GM12878 (cell line): ENCODE results near the gene TSHZ3. TPM values are rescaled to one million over a fixed set of nuclear protein-coding genes. Genes with fewer than 3 reads are reported as not detected.

Source experiments
- ATAC-seq: fragments of 200-7000 bp; cut with Tn5 transposase; 3 replicates; pipeline ENCODE4 v1.9.1; 2020; ENCODE audit warnings: mild to moderate bottlenecking, moderate library complexity
- BruUV-seq: library from RNA; stranded (reverse); fragments of 400-500 nt; replicated peaks from 2 replicates; lab custom pipeline; 2021; lab: Mats Ljungman, UMichigan
- CTCF ChIA-PET: fragments of 300-600 bp; sonication (Branson Sonifier 250); formaldehyde crosslinking; extraction: SDS; loops from one replicate; lab custom pipeline; 2021; ENCODE audit warnings: inconsistent platforms; lab: Yijun Ruan, JAX
- POLR2A ChIA-PET: fragments of 350-600 bp; formaldehyde crosslinking; extraction: SDS; loops from one replicate; lab custom pipeline; 2021; ENCODE audit warnings: inconsistent platforms; lab: Charles Lee
- RAD21 ChIA-PET: fragments of 300-600 bp; sonication (Branson Sonifier 250); formaldehyde crosslinking; loops from one replicate; lab custom pipeline; 2023; ENCODE audit warnings: antibody characterized with exemption; ENCODE audit not compliant: unreplicated experiment; lab: Charles Lee
- SMC1A ChIA-PET: fragments of 300-600 bp; sonication (Branson Sonifier 250); formaldehyde crosslinking; loops from one replicate; lab custom pipeline; 2023; ENCODE audit not compliant: unreplicated experiment, uncharacterized antibody; lab: Charles Lee
- DNase-seq: peaks from one replicate; pipeline ENCODE4 v3.0.0-alpha.2; 2011; ENCODE audit warnings: low read depth, low spot score
- FAIRE-seq: peaks from 3 replicates; lab custom pipeline; 2011; peaks lifted over from hg19 to GRCh38; lab: Jason Lieb, UNC
- H2AFZ ChIP-seq: 2 replicates; pipeline ENCODE4 v1.6.0; 2011; ENCODE audit warnings: low read depth, low read length, control low read depth; ENCODE audit not compliant: control insufficient read depth
- H3K27ac ChIP-seq: 2 replicates; pipeline ENCODE4 v1.5.1; 2011; ENCODE audit warnings: control low read depth; ENCODE audit not compliant: control insufficient read depth, insufficient read depth
- H3K27me3 ChIP-seq, 2 experiments: replicated peaks in 1 of 2; 2 replicates each; pipeline versions ENCODE4 v1.6.0 to v1.6.1; 2011; ENCODE audit warnings: low read length in 1 of 2; ENCODE audit not compliant: control insufficient read depth in 2 of 2, insufficient read depth in 2 of 2
- H3K36me3 ChIP-seq, 2 experiments: 2 replicates each; pipeline ENCODE4 v1.5.1; 2011; ENCODE audit warnings: low read length in 1 of 2; ENCODE audit not compliant: control insufficient read depth in 2 of 2, insufficient read depth in 2 of 2
- H3K4me1 ChIP-seq: 2 replicates; pipeline ENCODE4 v1.6.1; 2011; ENCODE audit warnings: mild to moderate bottlenecking, low read length, moderate library complexity, mixed read lengths; ENCODE audit not compliant: control insufficient read depth, insufficient read depth
- H3K4me2 ChIP-seq: 2 replicates; pipeline ENCODE4 v1.6.0; 2011; ENCODE audit warnings: control low read depth; ENCODE audit not compliant: control insufficient read depth, insufficient read depth
- H3K4me3 ChIP-seq: fragments of 200-600 bp; sonication (generic); 2 replicates; pipeline ENCODE4 v1.5.1; 2016
- H3K79me2 ChIP-seq: 2 replicates; pipeline ENCODE4 v1.6.0; 2011; ENCODE audit warnings: low read length; ENCODE audit not compliant: control insufficient read depth, insufficient read depth
- H3K9ac ChIP-seq: 2 replicates; pipeline ENCODE4 v1.8.0; 2011; ENCODE audit warnings: low read length, control low read depth, mixed read lengths; ENCODE audit not compliant: control insufficient read depth, insufficient read depth
- H3K9me3 ChIP-seq: replicated peaks from 3 replicates; pipeline ENCODE4 v1.5.1; 2011; ENCODE audit warnings: mild to moderate bottlenecking, low read length; ENCODE audit not compliant: control insufficient read depth, insufficient read depth
- H4K20me1 ChIP-seq: 2 replicates; pipeline ENCODE4 v1.6.0; 2011; ENCODE audit not compliant: control insufficient read depth, insufficient read depth
- ATF3 ChIP-seq: IDR thresholded peaks from 2 replicates; pipeline ENCODE4 v1.6.1; 2011; ENCODE audit warnings: low read depth, mild to moderate bottlenecking, low read length, moderate library complexity, borderline replicate concordance; ENCODE audit errors: extremely low read depth
- BACH1 ChIP-seq: fragments of 450-650 bp; IDR thresholded peaks from 2 replicates; pipeline ENCODE4 v1.6.1; 2017; ENCODE audit warnings: mild to moderate bottlenecking, borderline replicate concordance
- E2F8 ChIP-seq: fragments of 450-650 bp; IDR thresholded peaks from 2 replicates; pipeline ENCODE4 v1.6.1; 2018; ENCODE audit warnings: mild to moderate bottlenecking, low read depth, moderate library complexity; ENCODE audit not compliant: partially characterized antibody
- HSF1 ChIP-seq: fragments of 150-350 bp; IDR thresholded peaks from 2 replicates; pipeline ENCODE4 v1.6.1; 2014; ENCODE audit warnings: mild to moderate bottlenecking, low read depth, low read length
- PKNOX1 ChIP-seq: fragments of 450-650 bp; IDR thresholded peaks from 2 replicates; pipeline ENCODE4 v1.6.1; 2016; ENCODE audit warnings: mild to moderate bottlenecking
- RELB ChIP-seq: fragments of 450-650 bp; IDR thresholded peaks from 2 replicates; pipeline ENCODE4 v1.6.1; 2017; ENCODE audit warnings: low read depth, mild to moderate bottlenecking, moderate library complexity
- RFX5 ChIP-seq: IDR thresholded peaks from 2 replicates; pipeline ENCODE4 v1.6.1; 2011; ENCODE audit warnings: low read depth, low read length, improper control_type of control experiment
- SMC3 ChIP-seq: IDR thresholded peaks from 2 replicates; pipeline ENCODE4 v1.6.1; 2011; ENCODE audit warnings: low read length, improper control_type of control experiment, borderline replicate concordance
- SPI1 ChIP-seq: IDR thresholded peaks from 2 replicates; pipeline ENCODE4 v1.6.1; 2011; ENCODE audit warnings: low read depth, mild to moderate bottlenecking, low read length, moderate library complexity, borderline replicate concordance; ENCODE audit not compliant: insufficient read depth
- SUPT20H ChIP-seq: IDR thresholded peaks from 2 replicates; pipeline ENCODE4 v1.6.1; 2011; ENCODE audit warnings: low read depth, mild to moderate bottlenecking, low read length, moderate library complexity, borderline replicate concordance; ENCODE audit not compliant: control insufficient read depth
- ZBTB40 ChIP-seq: fragments of 450-650 bp; IDR thresholded peaks from 2 replicates; pipeline ENCODE4 v1.6.1; 2016; ENCODE audit warnings: mild to moderate bottlenecking, moderate library complexity, borderline replicate concordance
- WGBS: methylation state at CpG from one replicate; pipeline ENCODE4 v1.1.6; 2016; ENCODE audit warnings: low lambda C conversion rate; ENCODE audit not compliant: insufficient replicate concordance, insufficient coverage; ENCODE audit errors: missing lambda C conversion rate; 5-methylcytosine and 5-hydroxymethylcytosine counted together
- in situ Hi-C: fragments of 300-500 bp; cut with MboI; formaldehyde crosslinking; loops from 9 replicates; pipeline ENCODE4 v1.14.3; 2018; ENCODE audit warnings: mixed read lengths
- intact Hi-C: fragments of 100-400 bp; cut with micrococcal nuclease; formaldehyde crosslinking; loops from one replicate; pipeline ENCODE4 v1.14.2; 2022; ENCODE audit not compliant: unreplicated experiment
- polyA plus RNA-seq, 11 experiments: library from polyadenylated mRNA; depleted of rRNA in 4 of 11; unstranded in 6 of 11; stranded (reverse) in 5 of 11; fragments of >200 nt; fragmentation: Nextera tagmentation in 4 of 11; fragmentation: Illumina TruSeq in 1 of 11; extraction: Ambion mirVana in 4 of 11; extraction: Trizol in 1 of 11; gene quantifications; 1 replicate in 1 of 11; 2 replicates in 10 of 11; pipeline versions ENCODE4 v1.2.1 to v1.2.3, GENCODE V29; 2011 to 2016; ENCODE audit warnings: inconsistent platforms in 2 of 11, missing spikeins in 2 of 11, low read depth in 1 of 11
- total RNA-seq, 4 experiments: library from RNA; depleted of rRNA in 3 of 4; stranded (reverse); fragments of >200 nt in 3 of 4; fragmentation: Illumina TruSeq in 1 of 4; extraction: Trizol in 1 of 4; gene quantifications; 2 replicates each; pipeline versions ENCODE4 v1.2.1 to v1.2.3, GENCODE V29; 2013 to 2021

Gene TSHZ3
- total and polyA plus RNA-seq, 10 of the 15 experiments (the other 5 are each of a cell fraction or from before 2014, with no cell fraction given): 0.23 TPM; not detected in 9

GRCh38 chr19:31307071-31307669 is 42.1 kb downstream of the TSHZ3 start:
- H3K9ac ChIP-seq: no peak overlapping the region
- H3K27me3 ChIP-seq: no peaks in the 10 kb centered on the region
- RAD21 ChIA-PET: no interaction called here
- SMC1A ChIA-PET: no interaction called here
- H3K4me2 ChIP-seq: no peak overlapping the region
- no peak for DNase-seq
- FAIRE-seq: no peak
- CTCF ChIA-PET: no interaction called here
- POLR2A ChIA-PET: no interaction called here
- H3K79me2 ChIP-seq: no peaks in the 10 kb centered on the region
- no peak for ATAC-seq
- no TSS peak for BruUV-seq
- in situ Hi-C loops (no loop called here), intact Hi-C loops (no loop called here)
- no peaks in the 10 kb centered on the region for H3K36me3 ChIP-seq
- H3K27ac ChIP-seq: no peak overlapping the region
- no peak overlapping the region for H3K4me3 ChIP-seq
- H4K20me1 ChIP-seq: no peaks in the 10 kb centered on the region
- H3K9me3 ChIP-seq: no peaks in the 10 kb centered on the region
- H2AFZ ChIP-seq: no peak overlapping the region
- no peaks in the 10 kb centered on the region for H3K4me1 ChIP-seq
- WGBS: 52% methylated on average over 13 of the region's 13 CpGs
- TF ChIP-seq E2F8 (no peak), ZBTB40 (no peak), RELB (no peak), SUPT20H (no peak), SPI1 (no peak), SMC3 (no peak), HSF1 (no peak), ATF3 (no peak), BACH1 (no peak), PKNOX1 (no peak), RFX5 (no peak)
